HG03280 (cell line): Measurements from ENCODE around the gene TTLL11.
"Not testable (repeated sequence)": the region's sequence is repeated elsewhere in the genome, so short reads cannot be mapped to it uniquely, and the experiment has no call there.

Source experiments
- ATAC-seq: cut with Tn5 transposase; IDR thresholded peaks from one replicate; pipeline ENCODE4 v1.9.1; 2021; ENCODE audit warnings: mild to moderate bottlenecking, moderate library complexity; ENCODE audit not compliant: unreplicated experiment

The TTLL11 gene

GRCh38 chr9:122085260-122085659 is 7.8 kb downstream of the TTLL11 start:
- ATAC-seq, result no peak

- ATAC-seq, result no peak
Measured at GRCh38 chr9:122084026-122084675, 9.0 kb downstream of the TTLL11 start.

- ATAC-seq, result no peak
Measured at GRCh38 chr9:122080986-122081385, 12.1 kb downstream of the TTLL11 start.

DNA sequence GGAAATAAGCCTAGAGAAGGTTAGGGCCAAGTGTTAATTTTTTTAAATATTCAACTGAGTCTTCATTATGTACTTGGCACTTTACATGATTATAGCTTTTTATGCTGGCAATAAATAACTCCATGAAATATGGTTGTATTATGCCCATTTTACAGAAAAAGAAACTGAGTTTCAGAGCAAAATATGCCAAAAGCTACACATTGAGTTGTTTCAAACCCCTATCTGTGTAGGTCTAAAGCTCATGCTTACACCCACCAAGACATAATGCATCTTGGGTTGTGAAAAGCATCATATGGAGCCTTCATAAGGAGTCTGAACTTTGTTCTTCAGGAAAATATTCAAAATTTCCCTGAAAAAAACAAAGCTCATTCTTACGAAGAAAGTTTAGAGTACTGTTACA is 14.6 kb downstream of the TTLL11 start:
- no peak for ATAC-seq

- no peak for ATAC-seq
Measured at GRCh38 chr9:122076773-122077172, 16.3 kb downstream of the TTLL11 start.

DNA sequence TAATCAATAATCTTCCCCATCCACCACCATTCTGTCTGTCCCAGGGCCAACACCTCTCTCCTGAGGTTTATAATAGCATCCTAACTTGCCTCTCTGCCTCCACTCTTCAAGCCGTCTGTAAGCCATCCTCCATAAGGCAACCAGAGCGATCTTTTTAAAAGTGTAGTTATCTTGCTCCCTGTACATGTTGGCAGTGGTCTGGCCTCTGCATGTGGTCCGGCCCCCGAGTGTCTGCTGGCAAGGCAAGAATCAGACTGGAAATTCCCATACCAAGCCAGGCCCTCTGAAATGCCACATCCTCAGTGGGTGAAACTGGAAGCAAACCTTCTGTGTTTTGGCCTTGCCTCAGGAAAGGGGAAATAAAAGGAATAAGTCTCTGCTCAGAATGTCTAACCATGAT is 17.0 kb downstream of the TTLL11 start:
- ATAC-seq, result no peak

- ATAC-seq, result no peak
Measured at GRCh38 chr9:122075135-122076030, 17.7 kb downstream of the TTLL11 start.

DNA sequence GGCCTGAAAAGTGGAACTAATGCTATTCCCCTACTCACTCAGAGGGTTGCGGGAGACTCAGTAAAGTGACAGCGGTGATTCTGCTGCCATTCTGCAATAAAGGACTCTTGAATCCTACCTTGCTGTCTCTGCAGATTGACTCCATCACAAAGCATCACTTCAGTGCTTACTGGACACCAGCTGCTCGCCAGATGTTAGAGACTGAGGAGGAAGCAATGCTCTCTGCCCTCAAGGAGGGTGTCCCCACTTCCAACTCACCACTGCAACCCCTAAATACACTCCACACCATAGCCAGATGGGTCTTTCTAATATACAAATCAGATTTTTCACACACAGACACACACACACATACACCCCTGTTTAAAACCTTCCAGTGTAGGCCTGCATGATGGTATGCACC is 21.4 kb downstream of the TTLL11 start:
- no peak for ATAC-seq

GRCh38 chr9:122070728-122071515 is 22.2 kb downstream of the TTLL11 start:
- no peak for ATAC-seq

DNA sequence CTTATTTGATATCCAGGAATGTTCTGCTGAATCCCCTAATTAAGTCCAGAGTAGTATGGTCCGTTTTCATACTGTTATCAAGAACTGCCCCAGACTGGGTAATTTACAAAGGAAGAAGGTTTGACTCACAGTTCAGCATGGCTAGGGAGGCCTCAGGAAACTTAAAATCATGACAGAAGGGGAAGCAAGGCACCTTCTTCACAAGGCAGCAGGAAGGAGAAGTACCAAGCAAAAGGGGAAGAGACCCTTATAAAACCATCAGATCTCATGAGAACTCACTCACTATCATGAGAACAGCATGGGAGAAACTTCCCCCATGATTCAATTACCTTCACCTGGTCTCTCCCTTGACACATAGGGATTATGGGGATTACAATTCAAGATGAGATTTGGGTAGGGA is 26.4 kb downstream of the TTLL11 start:
- not testable (repeated sequence) for ATAC-seq

GRCh38 chr9:122065923-122066629 is 27.0 kb downstream of the TTLL11 start:
- ATAC-seq, result no peak

GRCh38 chr9:122060481-122060880 is 32.6 kb downstream of the TTLL11 start:
- ATAC-seq, result no peak

DNA sequence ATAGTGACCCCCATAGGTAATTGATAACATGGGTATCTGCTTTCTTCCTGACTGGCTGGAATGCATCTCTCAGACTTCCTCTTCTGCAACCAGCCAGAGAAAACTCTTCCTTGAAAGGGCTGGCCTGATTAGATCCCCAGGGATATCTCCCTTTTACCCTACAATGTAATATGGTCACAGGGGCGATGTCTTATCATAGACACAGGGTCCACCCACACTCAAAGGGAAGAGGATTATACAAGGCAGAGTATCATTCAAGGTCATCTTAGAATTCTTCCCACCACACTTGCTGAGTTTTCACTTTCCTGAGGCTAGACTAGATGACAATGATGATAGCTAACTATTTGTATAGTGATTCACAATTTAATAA is 33.2 kb downstream of the TTLL11 start:
- no peak for ATAC-seq

- ATAC-seq, result no peak
Measured at GRCh38 chr9:122059214-122059954, 33.7 kb downstream of the TTLL11 start.

GRCh38 chr9:122058709-122059108 is 34.4 kb downstream of the TTLL11 start:
- ATAC-seq, result no peak

GRCh38 chr9:122058051-122058450 is 35.1 kb downstream of the TTLL11 start:
- ATAC-seq, result no peak

DNA sequence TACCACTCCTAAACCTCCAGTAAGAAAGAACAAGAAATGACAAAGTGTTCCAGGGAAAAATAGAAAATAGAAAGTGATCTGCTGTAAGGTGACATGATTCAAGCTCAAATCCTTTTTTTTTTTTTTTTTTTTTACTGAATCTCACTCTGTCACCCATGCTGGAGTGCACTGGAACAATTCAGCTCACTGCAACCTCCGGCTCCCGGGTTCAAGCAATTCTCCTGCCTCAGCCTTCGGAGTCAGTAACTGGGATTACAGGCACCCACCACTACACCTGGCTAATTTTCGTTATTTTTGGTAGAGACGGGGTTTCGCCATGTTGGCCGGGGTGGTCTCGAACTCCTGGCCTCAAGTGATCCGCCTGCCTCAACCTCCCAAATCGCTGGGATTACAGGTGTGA is 35.9 kb downstream of the TTLL11 start:
- no peak for ATAC-seq

GRCh38 chr9:122056484-122056883 is 36.6 kb downstream of the TTLL11 start:
- ATAC-seq, result no peak

GRCh38 chr9:122055701-122056100 is 37.4 kb downstream of the TTLL11 start:
- ATAC-seq, result no peak
